BLaER1 treated with 17β-estradiol and CSF1 and Interleukin-3, amounts not matched to agents 10 nM and 100 nM (cell line): ENCODE measurements around the gene ELL.
"Not testable (repeated sequence)": the region's sequence is repeated elsewhere in the genome, so short reads cannot be mapped to it uniquely, and the experiment has no call there.

Source experiments
- H3K27ac ChIP-seq, 11 experiments: shearing (Covaris generic); formaldehyde crosslinking; 2 replicates each; pipeline ENCODE4 v1.8.1; 2022
- H3K27me3 ChIP-seq, 11 experiments: shearing (Covaris generic); formaldehyde crosslinking; 2 replicates each; pipeline ENCODE4 v1.8.1; 2022
- H3K36me3 ChIP-seq, 11 experiments: shearing (Covaris generic); formaldehyde crosslinking; 2 replicates each; pipeline ENCODE4 v1.8.1; 2022
- H3K4me1 ChIP-seq, 10 experiments: shearing (Covaris generic); formaldehyde crosslinking; 2 replicates each; pipeline ENCODE4 v1.8.1; 2022
- H3K4me2 ChIP-seq, 11 experiments: shearing (Covaris generic); formaldehyde crosslinking; 2 replicates each; pipeline ENCODE4 v1.8.1; 2022
- H3K4me3 ChIP-seq, 10 experiments: shearing (Covaris generic); formaldehyde crosslinking; 2 replicates each; pipeline ENCODE4 v1.8.1; 2022
- H3K9ac ChIP-seq, 11 experiments: shearing (Covaris generic); formaldehyde crosslinking; 2 replicates each; pipeline ENCODE4 v1.8.1; 2022
- H3K9me3 ChIP-seq, 11 experiments: shearing (Covaris generic); formaldehyde crosslinking; replicated peaks in 1 of 11; 2 replicates each; pipeline ENCODE4 v1.8.1; 2022
- H4K20me1 ChIP-seq, 11 experiments: shearing (Covaris generic); formaldehyde crosslinking; 2 replicates each; pipeline ENCODE4 v1.8.1; 2022
- Cebpa-rat ChIP-seq, 11 experiments: shearing (Covaris generic); IDR thresholded peaks; 2 replicates each; pipeline ENCODE4 v1.8.1; 2022

The ELL gene

GRCh38 chr19:18412610-18413239, 109.1 kb downstream of the ELL start:
- Histone ChIP-seq H3K9ac (no peak overlapping the region), H3K27me3 (peaks cover 0 to 13% (median 0%) of the 10 kb centered on the region in 11 experiments; a peak in 5 of 22 replicates), H3K4me3 (no peak overlapping the region), H4K20me1 (no peaks in the 10 kb centered on the region; a peak in 1 of 22 replicates), H3K27ac (no peak overlapping the region), H3K9me3 (no peaks in the 10 kb centered on the region), H3K4me2 (no peak overlapping the region), H3K36me3 (no peaks in the 10 kb centered on the region), H3K4me1 (peaks cover 41 to 77% (median 61%) of the 10 kb centered on the region in 10 experiments)
- no peak for TF ChIP-seq Cebpa-rat (IDR thresholded peaks at IDR 0.05)

- H4K20me1 ChIP-seq, result no peaks in the 10 kb centered on the region; a peak in 1 of 22 replicates
- H3K4me2 ChIP-seq, result peak overlapping the region; percentile 63 to 88 (median 77)
- peaks cover 31 to 48% (median 37%) of the 10 kb centered on the region in 10 experiments for H3K4me1 ChIP-seq
- H3K4me3 ChIP-seq, result no peak overlapping the region
- H3K9ac ChIP-seq, result peak overlapping the region in 2 of 11 experiments; percentile 10 to 20; a peak in 1 of 22 replicates
- H3K27me3 ChIP-seq, result peaks cover 0 to 13% (median 5%) of the 10 kb centered on the region in 11 experiments; a peak in 5 of 22 replicates
- TF ChIP-seq Cebpa-rat (IDR thresholded peaks at IDR 0.05), result peak in 1 of 11 experiments; percentile 65; a peak in 1 of 22 replicates
- peak overlapping the region in 2 of 11 experiments; percentile 5 to 37; a peak in 4 of 22 replicates for H3K27ac ChIP-seq
- H3K36me3 ChIP-seq, result no peaks in the 10 kb centered on the region
- no peaks in the 10 kb centered on the region for H3K9me3 ChIP-seq
Observed at GRCh38 chr19:18408053-18408476, 113.8 kb downstream of the ELL start.

- no peak for TF ChIP-seq Cebpa-rat (IDR thresholded peaks at IDR 0.05)
- H4K20me1 ChIP-seq, result no peaks in the 10 kb centered on the region; a peak in 1 of 22 replicates
- H3K9ac ChIP-seq, result no peak overlapping the region
- H3K36me3 ChIP-seq, result no peaks in the 10 kb centered on the region
- H3K9me3 ChIP-seq, result no peaks in the 10 kb centered on the region
- H3K27me3 ChIP-seq, result peaks cover 0 to 13% (median 5%) of the 10 kb centered on the region in 11 experiments; a peak in 5 of 22 replicates
- peak overlapping the region in 4 of 11 experiments; percentile 10 to 81 (median 70); a peak in 1 of 22 replicates for H3K4me2 ChIP-seq
- H3K4me1 ChIP-seq, result peaks cover 44 to 61% (median 50%) of the 10 kb centered on the region in 10 experiments
- no peak overlapping the region for H3K4me3 ChIP-seq
- no peak overlapping the region for H3K27ac ChIP-seq
Observed at GRCh38 chr19:18406749-18407148, 115.1 kb downstream of the ELL start.

GRCh38 chr19:18405754-18406153, 116.1 kb downstream of the ELL start:
- not testable (repeated sequence) for H3K27ac ChIP-seq, H3K36me3 ChIP-seq, H3K9ac ChIP-seq, H3K4me3 ChIP-seq, H3K9me3 ChIP-seq, H4K20me1 ChIP-seq
- Histone ChIP-seq H3K27me3 (peaks cover 0 to 13% (median 5%) of the 10 kb centered on the region in 11 experiments; a peak in 5 of 22 replicates), H3K4me2 (peak overlapping the region in 2 of 11 experiments; percentile 23 to 26; a peak in 3 of 22 replicates), H3K4me1 (peaks cover 45 to 71% (median 58%) of the 10 kb centered on the region in 10 experiments)

- H3K4me1 ChIP-seq, result peaks cover 34 to 76% (median 54%) of the 10 kb centered on the region in 10 experiments
- H3K27ac ChIP-seq, result peak overlapping the region; percentile 58 to 85 (median 79)
- not testable (repeated sequence) for H3K9me3 ChIP-seq, H4K20me1 ChIP-seq, H3K36me3 ChIP-seq, H3K27me3 ChIP-seq
- H3K4me3 ChIP-seq, result peak overlapping the region in 5 of 10 experiments; percentile 28 to 50 (median 41); a peak in 8 of 20 replicates
- H3K4me2 ChIP-seq, result peak overlapping the region; percentile 56 to 95 (median 74)
- H3K9ac ChIP-seq, result peak overlapping the region; percentile 49 to 84 (median 66)
Observed at GRCh38 chr19:18402455-18403248, 119.2 kb downstream of the ELL start.

GRCh38 chr19:18401580-18402112, 120.2 kb downstream of the ELL start:
- Histone ChIP-seq H3K4me3 (peak overlapping the region in 5 of 10 experiments; percentile 28 to 50 (median 41); a peak in 7 of 20 replicates), H3K4me2 (peak overlapping the region; percentile 56 to 99 (median 74)), H3K9ac (peak overlapping the region; percentile 49 to 84 (median 66); a peak in 21 of 22 replicates), H3K27ac (peak overlapping the region; percentile 58 to 85 (median 79)), H3K27me3 (peaks cover 0 to 9% (median 3%) of the 10 kb centered on the region in 11 experiments; a peak in 3 of 22 replicates), H3K4me1 (peaks cover 34 to 75% (median 56%) of the 10 kb centered on the region in 10 experiments), H3K36me3 (peaks cover 0 to 6% (median 0%) of the 10 kb centered on the region in 11 experiments; a peak in 4 of 22 replicates), H3K9me3 (no peaks in the 10 kb centered on the region), H4K20me1 (peaks cover 0 to 7% (median 0%) of the 10 kb centered on the region in 11 experiments; a peak in 4 of 22 replicates)
- no peak for TF ChIP-seq Cebpa-rat (IDR thresholded peaks at IDR 0.05)

- TF ChIP-seq Cebpa-rat (IDR thresholded peaks at IDR 0.05), result no peak
- Histone ChIP-seq H4K20me1 (peaks cover 0 to 20% (median 0%) of the 10 kb centered on the region in 11 experiments; a peak in 4 of 22 replicates), H3K9me3 (no peaks in the 10 kb centered on the region), H3K4me3 (peak overlapping the region in 1 of 10 experiments; percentile 97; a peak in 1 of 20 replicates), H3K4me1 (peaks cover 28 to 100% (median 54%) of the 10 kb centered on the region in 10 experiments), H3K4me2 (peak overlapping the region in 3 of 11 experiments; percentile 95 to 99 (median 99); a peak in 6 of 22 replicates), H3K27me3 (peaks cover 0 to 9% (median 0%) of the 10 kb centered on the region in 11 experiments; a peak in 3 of 22 replicates), H3K27ac (peak overlapping the region in 4 of 11 experiments; percentile 22 to 85 (median 82); a peak in 7 of 22 replicates), H3K36me3 (peaks cover 0 to 33% (median 0%) of the 10 kb centered on the region in 11 experiments; a peak in 6 of 22 replicates), H3K9ac (peak overlapping the region in 3 of 11 experiments; percentile 77 to 86 (median 82); a peak in 5 of 22 replicates)
Observed at GRCh38 chr19:18399008-18399407, 122.9 kb downstream of the ELL start.
